GM19035 (cell line): ENCODE results near the gene SUSD1.

Source experiments
- ATAC-seq: cut with Tn5 transposase; IDR thresholded peaks from one replicate; pipeline ENCODE4 v1.9.1; 2021; ENCODE audit not compliant: unreplicated experiment

Gene SUSD1

DNA sequence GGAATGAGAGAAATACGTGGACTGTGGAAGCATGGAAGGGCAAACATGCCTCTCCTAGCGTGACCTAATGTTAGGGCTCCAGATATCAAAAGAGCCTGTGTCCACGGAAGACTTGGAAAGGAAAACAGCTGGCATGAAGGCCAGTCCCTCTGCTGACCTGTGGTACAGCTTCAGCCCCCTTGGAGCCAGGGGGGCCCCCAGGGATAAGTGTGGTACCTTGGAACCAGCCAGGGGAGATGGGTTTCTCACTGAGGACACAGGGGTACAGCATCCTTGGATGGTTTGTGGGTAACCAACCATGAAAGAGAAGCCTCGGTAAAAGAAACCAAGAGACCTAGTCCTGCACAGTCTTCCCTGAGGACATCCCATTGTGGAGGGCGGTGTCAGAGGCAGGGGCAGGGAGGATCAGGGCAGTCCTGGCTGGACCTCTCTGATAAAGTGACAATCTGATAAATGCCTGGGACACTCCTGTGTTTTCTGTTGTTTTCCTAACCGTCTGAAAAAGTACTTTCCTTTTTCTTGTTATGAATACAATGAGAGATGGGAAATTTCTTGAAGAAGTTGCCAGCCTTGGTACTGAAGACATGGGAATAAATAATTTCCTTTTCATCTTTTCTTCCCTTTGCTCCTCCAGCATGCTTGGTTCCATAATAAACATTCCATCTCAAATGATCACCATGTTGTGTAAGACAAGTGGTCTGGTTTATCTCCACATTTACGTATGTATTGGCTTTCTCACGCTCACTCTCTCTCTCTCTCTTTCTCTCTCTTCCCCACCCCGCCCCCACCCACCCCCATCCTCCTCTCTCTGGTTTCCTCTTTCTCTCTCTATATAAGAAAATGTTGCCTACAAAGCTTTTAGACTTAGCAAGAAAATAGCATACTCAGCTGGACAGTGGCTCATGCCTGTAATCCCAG, 102.1 kb downstream of the SUSD1 start:
- ATAC-seq: no peak

DNA sequence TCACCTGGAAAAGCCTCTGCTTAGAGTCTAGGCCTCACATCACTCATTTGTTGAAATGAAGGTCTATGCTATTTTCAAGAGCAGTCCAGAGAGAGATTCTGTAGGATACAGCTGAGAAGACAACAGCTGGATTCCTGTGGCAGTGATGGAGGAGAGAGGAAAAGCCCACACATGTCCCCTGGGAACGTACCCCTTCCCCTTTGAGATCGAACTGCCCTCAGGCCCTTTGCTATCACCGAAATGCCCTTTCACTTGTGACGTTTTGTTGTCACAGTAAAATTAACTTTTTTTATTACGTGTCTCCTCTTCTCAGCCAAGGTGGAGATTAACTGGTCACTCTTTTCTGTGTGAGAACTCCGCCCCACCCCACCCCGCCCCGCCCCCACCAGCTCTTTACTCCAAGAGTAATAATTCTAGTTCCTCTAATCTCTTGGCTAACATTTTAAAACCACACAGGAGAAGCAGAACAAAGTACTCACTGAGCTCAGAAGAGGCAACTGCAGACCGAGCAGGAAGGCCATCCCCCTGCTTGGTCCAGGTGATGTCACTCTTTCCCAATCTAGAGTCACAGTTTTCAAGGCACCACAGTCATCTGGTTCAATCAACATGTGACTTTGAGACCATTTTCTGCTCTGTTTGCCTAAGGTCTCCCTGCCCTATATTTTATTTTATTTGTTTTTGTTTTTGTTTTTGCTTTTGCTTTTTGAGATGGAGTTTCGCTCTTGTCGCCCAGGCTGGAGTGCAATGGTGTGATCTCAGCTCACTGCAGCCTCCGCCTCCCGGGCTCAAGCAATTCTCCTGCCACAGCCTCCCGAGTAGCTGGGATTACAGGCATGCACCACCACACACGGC, 105.6 kb downstream of the SUSD1 start:
- ATAC-seq: no peak

DNA sequence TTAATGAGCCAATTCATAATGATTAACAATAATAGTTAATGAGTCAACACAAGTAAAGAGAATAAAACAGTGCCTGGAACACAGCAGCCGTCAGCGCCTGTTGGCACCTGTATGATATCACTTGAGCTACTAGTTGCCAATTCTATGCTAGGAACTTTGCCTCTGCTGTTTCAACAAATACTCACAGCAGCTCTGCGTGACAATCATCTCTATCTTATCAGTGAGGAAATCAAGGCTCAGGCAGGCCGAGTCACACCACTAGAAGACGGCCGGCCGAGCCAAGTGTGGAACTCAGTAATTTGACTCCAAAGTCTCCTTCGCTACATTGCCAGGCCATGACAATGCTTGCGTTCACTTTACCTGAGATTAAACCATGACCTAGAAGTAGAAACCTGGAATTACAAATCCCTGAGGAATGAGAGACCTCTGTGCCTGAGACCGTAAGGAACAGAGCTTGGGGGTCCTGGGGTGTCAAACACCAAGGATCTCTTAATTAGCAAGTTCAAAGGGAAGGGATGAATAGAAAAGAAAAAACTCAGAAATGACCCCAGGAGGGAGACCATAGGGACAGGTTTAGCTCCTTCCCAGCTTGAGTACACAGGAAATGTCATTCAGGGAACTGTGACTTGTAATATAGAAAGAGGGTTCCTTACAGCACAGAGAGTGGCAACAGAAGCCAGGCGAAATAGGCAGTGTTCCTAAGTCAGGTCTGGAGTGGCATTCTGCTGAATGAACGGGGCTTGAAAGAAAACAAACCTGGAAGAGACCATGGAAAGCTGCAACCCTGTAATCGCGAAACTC, 109.1 kb downstream of the SUSD1 start:
- no peak for ATAC-seq

DNA sequence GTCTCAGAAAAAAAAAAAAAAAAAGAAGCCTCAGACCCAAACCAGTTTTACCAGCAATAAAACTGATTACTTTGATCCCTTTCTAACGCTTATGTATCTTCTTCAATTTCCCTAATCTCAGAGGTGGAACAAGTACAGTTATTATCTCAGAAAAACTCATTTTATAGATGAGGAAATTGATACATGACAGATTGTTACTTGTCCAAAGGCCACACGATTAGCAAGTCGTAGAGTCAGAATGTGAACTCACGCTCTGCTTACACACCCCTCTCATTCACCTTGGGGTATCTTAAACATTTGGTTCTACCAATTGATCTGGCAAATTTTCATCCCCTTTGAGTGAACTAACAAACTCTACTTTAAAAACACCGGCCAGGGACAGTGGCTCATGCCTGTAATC, 110.2 kb downstream of the SUSD1 start:
- ATAC-seq: no peak

DNA sequence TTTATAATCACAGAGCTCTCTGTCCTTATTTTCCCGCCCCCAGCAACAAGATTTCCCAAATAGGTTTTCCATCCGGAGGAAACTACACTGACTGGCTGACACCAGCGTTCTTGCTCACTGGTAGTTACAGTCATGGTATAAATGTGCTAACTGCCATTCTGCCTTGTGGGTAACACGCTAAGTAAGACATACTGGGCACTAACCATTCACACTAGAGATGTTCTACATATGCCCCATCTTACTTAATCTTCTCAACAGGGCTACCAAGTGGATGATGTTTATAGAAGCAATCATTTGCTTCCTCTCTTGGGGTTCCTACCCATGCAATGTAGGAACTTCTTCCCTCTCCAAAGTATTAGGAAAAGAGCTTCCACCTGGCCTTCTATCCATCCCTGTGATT, 111.5 kb downstream of the SUSD1 start:
- no peak for ATAC-seq

DNA sequence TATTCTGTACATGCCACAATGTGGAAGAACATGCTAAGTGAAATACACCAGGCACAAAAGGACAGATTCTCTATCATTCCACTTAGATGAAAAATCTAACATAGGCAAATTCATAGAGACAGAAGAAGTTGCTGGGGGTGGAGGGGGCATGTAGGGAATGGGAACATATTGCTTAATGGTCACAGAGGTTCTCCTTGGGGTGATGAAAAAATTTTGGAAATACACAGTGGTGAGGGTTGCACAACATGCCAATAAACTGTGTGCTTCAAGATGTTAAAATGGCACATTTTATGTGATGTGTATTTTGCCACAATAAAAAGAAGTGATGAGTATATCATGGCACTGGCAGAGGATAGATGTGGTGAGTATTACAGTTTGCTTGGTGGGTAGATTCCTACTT, 111.9 kb downstream of the SUSD1 start:
- no peak for ATAC-seq

DNA sequence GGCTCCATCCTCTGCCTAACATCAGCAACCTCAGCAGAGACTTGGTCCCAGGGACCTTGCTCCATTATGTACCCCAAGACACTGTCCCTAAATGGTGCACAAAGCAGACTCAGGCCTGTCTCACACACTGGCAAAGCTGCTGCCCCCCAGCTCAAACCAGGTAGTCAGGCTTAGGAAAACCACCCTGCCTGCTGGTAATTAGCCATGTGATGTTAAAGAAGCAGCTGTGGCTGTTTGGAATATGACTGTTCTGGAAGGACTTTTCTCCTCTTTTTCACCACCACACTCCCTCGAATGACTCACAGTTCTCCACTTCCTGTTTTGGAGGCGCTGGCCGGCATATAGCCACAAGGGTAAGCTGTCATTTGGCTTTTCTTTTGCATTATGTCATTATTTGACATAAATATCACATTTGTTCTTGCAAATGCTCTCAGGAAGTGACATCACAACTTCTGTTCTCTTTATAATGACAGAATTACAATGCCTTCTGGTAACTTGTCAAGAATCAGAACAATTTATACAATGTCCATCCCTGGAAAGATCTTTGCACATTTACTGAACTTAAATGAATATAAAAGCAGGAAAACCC, 113.9 kb downstream of the SUSD1 start:
- peak; percentile 71 for ATAC-seq

DNA sequence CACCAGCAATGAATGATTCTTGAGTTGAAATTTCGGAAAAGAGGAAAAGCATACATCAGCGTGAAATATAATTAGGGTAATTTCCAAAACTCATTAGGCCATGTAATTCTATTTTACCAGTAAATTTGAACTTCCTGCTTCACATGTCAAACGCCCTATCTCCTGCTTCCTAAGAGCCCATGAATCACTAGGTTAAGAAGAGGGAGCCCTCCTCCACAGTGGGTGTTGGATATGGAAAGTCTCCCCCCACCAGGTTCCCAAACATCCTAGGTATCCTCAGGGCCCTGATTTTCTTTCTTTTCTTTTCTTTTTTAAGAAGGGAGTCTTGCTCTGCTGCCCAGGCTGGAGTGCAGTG, 115.2 kb downstream of the SUSD1 start:
- no peak for ATAC-seq

DNA sequence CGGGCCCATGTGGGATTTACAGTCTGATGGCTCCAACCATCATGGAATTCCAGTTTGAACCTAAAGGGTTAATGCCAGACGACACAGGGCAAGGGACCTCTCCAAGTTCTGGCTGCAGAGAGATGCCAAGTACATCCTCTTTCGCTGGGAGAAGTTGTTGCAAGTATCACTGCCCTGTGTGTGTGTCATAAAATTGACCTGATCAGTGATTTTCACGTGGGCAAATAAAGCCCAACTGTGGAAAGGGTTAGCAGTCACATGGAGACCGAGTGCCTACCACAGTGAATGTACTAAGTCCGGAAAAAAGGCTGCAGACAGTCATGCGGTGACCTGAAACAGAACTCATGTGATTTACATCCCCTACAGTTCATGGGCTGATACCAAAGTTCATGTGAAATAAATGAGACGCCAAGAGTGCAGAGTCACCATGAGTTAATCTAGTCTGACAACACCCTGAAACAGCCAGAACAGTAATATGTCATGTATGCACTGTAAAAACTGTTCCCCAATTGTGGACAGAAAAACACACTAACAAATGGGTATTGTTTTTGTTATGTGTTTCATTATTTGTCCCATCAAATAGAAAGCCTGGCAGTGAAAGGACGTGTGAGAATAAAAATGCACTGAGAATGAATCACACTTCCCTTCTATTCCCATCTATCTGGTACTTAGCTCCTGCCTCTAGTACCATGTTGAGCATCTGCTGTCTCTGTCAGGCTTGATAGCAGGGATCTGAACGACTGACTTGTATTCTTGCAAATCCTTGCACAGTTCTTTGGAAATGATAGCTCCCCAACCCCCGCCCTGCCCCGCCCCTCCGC, 115.7 kb downstream of the SUSD1 start:
- no peak for ATAC-seq

DNA sequence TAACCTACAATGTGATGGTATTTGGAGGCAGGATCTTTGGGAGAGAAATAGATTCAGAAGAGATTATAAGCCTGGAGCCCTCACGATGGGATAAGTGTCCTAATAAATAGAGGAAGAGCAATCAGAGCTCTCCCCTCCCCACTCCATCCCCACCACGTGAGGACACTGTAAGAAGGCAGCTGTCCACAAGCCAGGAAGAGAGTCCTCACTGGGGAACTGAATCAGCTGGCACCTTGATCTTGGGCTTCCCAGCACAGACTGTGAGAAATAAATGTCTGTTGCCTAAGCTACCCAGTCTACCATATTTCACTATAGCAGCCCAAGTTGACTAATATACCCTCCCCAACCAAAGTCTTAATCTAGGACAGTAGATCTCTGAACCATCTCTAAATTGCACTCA, 118.1 kb downstream of the SUSD1 start:
- no peak for ATAC-seq

DNA sequence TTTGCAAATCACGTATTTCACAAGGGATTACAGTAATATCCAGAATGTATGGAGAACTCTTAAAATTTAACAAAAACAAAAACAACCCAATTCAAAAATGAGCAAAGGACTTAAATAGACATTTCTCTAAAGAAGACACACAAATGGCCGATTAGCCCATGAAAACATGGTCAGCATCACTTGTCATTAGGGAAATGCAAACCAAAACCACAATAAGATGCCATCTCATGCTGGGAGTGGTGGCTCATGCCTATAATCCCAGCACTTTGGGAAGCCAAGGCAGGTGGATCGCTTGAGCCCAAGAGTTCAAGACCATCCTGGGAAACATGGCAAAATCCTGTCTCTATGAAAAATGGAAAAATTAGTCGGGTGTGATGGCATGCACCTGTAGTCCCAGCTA, 120.2 kb downstream of the SUSD1 start:
- ATAC-seq: no peak

DNA sequence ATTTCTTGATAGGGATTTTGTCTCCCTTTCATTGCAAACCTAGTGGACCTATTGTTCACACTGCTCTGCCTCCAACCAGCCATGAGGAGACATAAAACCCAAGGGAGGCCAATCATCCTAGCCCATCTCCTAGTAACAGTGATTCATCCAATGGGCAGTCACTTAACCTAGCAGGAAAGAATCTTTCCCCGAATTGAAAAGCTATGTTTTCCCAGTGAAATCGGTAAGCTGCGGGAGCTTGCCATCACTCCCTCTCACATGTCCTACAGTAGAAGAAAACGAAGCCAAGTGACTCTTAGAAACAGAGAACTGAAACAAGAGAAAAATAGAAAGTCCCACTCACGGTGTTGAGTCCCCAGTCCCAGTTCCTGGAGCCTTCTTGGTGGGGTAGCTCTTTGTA, 123.3 kb downstream of the SUSD1 start:
- ATAC-seq: no peak

DNA sequence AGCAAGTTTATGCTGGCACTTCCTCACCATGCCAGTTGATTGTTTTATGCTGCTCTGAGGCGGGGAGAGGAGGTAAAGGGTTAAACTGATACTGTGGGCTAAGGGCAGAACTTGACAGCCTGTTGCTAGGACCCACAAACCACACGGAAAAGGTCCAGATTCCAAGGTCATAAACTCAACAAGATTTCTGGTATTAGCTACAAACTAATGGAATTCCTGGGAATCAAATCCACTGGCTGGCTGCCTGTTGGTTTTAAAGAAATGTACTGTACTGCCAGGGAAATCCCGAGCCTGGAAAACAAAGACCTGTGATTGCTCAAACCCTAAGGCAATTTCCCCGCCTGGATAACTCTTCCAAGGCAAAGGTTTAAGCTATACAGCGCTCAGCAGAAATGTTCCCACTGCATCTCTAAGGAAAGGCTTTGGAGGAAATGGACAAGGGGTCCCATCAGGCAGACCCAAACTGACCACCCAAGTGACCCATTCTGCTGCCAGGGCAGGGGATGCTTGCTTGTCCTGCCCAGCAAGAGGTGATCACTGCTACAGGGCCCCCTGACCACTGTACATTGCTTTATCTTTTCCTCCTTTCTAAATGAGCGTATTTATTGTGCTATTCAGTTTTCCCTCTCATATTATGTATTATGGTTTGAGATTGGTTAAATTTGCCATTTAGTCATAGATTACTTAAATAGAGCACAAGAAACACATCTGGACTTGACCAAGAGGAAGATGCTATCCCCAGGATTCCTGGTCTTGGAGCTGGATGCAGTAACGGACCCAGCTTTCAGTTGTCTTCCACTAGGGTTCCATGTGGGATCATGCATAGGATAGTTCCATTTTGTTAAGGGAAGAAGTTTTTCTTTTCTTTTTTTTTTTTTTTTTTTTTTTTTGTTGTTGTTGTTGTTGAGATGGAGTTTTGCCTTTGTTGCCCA, 124.3 kb downstream of the SUSD1 start:
- ATAC-seq: no peak

DNA sequence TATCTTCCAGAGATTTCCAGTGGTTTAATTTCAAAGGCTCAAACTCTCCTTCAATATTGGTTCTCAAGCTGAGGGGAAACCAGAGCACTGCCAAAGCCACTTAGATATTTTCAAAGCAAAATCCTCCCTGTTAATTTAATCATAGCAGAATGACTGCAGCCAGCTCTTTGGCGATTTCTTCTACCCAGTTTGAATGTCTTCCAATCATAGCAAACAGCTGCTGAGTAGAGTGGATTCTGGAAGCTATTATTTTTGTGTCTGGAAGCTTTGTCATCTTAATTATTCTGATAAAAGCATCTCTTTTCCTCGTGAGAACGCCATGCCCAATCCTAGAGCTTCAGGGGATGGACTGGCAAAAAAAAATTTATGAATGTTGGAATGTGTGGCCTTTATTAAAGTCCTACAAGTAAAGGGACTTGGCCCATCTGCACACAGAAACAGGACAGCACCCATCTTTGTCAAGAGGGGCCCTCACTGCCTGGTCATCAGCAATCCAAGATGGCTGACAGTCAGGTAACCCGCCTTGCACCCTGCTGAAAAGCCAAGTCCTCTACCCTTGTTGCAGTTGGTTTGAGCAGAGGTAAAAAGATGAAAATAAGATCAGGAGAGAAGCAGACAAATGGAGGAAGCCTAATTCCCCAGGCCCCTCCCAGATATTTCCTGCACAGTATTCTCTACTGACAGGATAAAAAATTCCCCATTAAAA, 125.1 kb downstream of the SUSD1 start:
- ATAC-seq: no peak

DNA sequence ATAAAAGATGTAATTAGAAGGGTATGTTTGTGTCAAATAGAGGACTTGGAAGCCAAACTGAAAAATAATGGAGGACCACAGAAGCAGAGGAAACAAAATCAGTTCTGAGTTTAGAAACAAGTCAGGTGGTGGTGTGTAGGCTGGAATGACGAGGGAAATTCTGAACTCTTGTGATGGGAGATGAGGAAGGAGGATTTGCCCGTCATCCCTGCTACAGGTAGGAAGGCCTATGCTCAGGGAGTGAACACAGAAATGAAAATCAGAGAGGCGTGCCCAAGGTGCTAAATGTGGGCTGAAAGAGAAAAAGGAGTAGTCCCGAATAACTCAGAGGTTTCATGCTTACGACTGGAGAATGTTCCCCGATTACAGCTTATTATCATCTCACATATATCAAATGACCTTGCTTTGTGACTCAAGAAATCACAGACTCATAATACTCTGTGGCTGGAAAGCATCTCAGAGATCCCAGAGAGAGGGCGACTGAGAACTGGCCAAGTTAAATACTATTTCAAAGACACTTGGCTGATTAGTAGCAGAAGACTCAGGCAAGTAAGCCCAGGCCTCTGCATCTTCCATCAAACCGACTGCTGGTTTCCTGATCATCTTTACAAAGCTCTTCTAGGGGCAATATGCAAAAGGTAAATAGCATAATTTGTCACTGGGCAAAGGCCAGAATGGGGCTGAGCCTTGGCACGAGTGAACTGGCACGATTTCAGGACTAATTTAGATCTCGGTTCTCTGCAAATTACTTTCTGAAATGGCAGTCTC, 126.0 kb downstream of the SUSD1 start:
- no peak for ATAC-seq

DNA sequence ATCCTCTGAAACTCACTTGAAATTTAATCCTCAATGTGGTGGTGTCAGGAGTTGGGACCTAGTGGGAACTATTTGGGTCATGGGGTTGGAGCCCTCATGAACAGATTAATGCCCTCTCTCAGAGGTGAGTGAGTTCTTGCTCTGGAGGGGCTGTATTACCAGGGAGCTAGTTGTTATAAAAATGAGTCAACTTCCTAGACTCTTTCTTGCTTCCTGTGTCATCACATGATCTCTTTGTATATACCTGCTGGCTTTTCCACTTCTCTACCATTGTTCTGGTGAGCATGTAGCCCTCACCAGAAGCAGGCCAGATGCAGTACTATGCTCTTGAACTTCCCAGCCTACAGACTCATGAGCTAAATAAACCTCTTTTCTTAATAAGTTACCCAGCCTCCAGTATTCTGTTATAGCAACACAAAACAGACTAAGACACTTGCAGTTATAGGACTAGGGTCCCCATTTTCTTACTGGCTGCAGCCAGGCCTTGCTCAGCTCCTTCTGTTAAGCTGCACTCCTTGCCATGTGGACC, 127.5 kb downstream of the SUSD1 start:
- ATAC-seq: no peak

DNA sequence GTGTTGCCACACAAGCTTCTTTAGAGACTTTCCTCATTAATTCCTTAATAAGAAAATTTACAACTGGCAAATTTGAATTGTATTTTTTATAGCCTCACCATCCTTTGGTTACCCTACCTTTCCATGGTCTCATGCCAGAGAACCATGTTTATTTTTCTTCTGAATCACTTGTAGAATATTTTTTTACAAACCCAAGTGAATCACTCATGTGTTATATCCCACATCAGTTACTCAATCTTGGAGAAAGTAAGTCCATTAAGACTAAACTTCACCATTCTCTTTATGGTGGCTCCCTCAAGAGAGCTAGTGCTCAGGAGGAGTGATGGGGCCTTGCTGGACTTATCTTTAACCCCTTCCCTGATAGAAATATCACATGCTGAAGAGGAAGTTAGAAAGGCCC, 128.9 kb downstream of the SUSD1 start:
- no peak for ATAC-seq
